ENCODE data around the gene GPBAR1. TPM values are rescaled to one million over a fixed set of nuclear protein-coding genes. Genes with fewer than 3 reads are reported as not detected.
"Not testable (repeated sequence)": the region's sequence is repeated elsewhere in the genome, so short reads cannot be mapped to it uniquely, and the experiment has no call there.

Gene GPBAR1
- polyA plus RNA-seq, 4 donors = 1.4 to 3.0 (median 2.0) TPM

DNA sequence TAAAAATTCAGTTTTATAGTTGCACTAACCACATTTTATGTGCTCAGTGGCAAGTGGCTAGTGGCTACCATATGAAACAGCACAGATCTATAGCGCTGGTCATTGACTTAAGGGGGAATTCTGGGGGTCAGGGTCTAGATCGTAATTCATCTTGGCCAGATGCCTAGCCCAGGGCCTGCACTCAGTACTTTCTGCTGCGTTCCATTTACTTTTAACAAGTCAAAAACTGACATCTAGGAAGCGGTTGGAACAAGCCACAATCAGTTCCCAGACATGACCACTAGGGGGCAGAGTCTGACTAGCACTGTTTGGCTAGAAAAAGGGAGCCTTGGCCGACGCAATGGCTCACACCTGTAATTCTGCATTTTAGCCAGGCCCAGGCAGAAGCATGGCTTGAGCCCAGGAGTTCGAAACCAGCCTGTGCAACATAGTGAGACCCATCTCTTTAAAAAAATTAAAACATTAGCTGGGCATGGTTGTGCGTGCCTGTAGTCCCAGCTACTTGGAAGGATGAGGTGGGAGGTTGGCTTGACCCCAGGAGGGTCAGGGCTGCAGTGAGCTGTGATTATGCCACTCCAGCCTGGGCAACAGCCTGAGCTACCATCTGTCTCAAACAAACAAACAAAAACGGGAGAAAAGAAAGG lies 40.5 kb downstream of the GPBAR1 start:
- peak in 3 of 4 donors; percentile 78 to 92 (median 81) for DNase-seq (ENCODE audit: low read depth in 4 of 4, low spot score in 2 of 4)

DNA sequence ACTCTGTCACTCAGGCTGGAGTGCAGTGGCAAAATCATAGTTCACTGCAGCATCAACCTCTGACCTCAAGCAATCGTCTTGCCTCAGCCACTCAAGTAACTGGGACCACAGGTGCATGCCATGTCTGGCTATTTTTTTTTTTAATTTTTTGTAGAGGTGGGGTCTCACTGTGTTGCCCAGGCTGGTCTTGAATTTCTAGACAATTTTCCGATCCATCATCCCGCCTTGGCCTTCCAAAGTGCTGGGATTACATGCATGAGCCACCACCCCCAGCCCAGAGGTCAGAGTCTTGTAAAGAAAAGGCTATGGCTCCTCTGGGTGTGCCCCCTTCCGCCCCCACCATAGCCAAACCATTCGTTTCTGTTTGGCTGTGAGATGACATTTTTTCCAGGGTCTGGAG lies 44.6 kb downstream of the GPBAR1 start:
- no peak for DNase-seq (ENCODE audit: low read depth in 4 of 4, low spot score in 2 of 4)

DNA sequence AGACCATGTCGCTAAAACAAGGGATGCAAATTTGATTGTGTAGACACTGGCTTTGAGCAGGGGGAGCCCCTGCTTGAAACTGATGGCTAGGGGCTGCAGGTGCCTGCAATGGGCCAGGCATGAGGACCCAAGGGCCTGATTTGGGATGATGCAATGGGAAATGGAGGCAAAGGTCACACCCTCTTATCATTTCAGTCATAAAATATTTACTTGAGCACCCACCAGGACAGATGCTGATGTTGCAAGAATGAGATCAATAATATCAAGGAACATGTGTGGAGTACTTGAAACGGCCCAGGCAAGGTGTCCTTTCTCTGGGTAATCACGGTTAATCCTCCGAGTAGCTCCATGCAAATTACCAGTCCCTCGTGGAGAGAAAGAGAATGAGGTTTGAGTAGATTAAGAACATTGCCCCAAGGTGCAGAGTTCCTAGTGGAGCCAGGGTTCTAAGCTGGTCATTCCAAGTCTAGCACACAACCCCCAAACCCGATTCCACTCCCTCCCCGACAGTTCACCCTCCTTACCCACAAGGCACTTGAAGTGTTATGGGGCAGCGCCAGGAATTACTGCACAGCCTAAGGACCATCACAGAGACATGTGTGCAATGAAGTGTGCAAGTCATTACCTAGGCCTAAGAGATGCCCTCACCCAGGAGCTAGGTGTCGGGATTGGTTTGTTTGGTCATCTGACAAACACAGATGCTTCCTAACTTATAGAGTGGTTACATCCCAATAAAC lies 45.5 kb downstream of the GPBAR1 start:
- no peak for DNase-seq (ENCODE audit: low read depth in 4 of 4, low spot score in 2 of 4)

DNA sequence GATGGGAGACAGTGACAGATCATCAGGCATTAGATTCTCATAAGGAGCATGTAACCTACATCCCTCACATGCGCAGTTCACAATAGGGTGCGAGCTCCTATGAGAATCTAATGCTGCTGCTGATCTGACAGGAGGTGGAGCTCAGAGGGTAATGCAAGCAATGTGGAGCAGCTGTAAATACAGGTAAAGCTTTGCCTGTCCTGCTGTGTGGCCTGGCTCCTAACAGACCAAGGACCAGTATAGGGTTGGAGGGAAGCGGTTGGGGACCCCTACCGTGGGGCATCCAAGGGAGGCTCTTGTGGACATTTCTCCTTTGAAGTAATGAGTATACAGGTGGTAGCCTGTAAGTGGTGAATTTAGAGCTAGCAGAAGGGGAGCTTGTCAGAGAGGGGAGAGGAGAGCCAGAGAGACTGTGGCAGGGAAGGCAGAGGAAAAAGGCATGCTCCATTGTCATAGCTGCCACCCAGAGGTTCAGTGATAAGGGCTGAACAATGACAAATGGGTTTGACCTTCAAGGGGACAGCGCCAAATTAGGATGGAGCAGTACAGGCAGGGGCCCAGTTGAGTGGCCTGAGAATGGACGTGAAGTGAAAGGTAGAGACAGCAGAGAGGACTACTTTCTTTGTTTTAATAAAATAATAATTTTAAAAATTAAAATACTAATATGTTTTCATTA lies 46.7 kb downstream of the GPBAR1 start:
- no peak for DNase-seq (ENCODE audit: low read depth in 4 of 4, low spot score in 2 of 4)

DNA sequence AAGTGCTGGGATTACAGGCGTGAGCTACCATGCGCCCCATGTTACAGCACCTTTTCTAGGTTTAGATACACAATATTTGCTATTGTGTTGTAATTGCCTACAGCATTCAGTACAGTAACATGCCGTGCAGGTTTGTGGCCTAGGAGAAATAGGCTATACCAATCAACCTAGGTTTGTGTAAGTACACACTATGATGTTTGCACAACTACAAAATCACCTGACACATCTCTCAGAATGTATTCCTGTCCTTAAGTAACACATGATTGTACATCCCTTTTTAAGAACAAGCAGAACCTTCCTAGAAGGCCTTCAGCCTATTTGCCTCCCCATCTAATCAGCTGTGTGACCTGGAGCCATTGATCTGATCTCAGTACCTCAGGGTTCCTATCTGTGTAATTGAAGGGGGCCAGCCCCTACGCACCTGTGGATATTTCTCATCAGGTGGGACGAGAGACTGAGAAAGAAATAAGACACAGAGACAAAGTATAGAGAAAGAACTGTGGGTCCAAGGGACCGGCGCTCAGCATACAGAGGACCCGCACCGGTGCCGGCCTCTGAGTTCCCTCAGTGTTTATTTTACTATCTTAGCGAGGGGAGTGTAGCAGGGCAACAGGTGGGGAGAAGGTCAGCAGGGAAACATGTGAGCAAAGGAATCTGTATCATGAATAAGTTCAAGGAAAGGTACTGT lies 50.2 kb downstream of the GPBAR1 start:
- DNase-seq (ENCODE audit: low read depth in 4 of 4, low spot score in 2 of 4) = no peak

DNA sequence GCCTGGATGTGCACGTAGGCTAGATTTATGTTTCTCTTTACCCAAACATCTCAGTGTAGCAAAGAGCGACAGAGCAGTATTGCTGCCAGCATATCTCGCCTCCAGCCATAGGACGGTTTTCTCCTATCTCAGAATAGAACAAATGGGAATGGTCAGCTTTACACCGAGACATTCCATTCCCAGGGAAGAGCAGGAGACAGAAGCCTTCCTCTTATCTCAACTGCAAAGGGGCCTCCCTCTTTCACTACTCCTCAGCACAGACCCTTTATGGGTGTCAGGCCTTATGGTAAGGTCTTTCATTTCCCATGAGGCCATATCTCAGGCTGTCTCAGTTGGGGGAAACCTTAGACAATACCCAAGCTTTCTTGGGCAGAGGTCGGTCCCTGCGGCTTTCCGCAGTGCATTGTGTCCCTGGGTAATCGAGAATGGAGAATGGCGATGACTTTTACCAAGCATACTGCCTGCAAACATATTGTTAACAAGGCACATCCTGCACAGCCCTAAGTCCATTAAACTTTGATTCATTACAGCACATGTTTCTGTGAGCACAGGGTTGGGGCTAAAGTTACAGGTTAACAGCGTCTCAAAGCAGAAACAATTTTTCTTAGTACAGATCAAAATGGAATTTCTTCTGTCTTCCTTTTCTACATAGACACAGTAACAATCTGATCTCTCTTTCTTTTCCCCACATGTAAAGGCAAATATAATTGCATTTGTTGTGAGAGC lies 50.9 kb downstream of the GPBAR1 start:
- DNase-seq (ENCODE audit: low read depth in 4 of 4, low spot score in 2 of 4) = not testable (repeated sequence)

DNA sequence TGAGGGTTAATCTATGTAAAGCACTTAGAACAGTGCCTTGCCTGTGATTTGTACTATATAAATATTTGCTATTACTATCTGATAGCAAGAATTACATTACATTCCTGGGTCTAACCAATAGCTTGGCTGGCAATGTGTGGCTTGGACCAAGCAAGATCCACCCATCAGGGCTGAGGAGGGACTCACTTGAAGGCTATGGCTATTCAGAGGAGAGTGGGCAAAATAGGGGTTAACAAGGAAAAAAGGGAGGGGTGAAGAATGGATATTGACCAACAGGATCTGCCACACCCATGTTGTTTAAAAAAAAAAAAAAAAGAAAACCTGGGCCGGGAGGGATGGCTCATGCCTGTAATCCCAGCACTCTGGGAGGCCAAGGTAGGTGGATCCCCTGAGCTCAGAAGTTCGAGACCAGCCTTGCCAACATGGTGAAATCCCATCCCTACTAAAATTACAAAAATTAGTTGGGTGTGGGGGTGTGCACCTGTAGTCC lies 51.5 kb downstream of the GPBAR1 start:
- no peak for DNase-seq (ENCODE audit: low read depth in 4 of 4, low spot score in 2 of 4)

DNA sequence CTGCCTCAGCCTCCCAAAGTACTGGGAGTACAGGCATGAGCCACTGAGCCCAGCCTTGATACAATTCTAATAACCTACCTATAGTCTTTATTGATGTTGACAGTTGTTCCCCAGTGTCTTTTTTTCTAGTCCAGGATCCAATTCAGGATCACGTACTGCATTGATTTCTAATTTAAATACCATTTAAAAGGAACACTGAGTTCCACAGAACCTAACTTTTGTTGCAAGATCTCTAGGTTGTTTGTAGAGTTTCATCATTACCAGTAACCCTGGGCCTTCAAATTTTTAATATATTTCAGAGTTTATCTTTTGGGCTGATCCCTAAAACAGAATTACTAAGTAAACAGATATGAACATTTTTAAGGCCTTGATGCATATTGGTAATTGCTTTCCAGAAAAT lies 52.5 kb downstream of the GPBAR1 start:
- no peak for DNase-seq (ENCODE audit: low read depth in 4 of 4, low spot score in 2 of 4)

Other genes with a start within 250 kb of the GPBAR1 start
- under 1 TPM in 2 of 4 donors, not detected in 2; 0.13 to 0.27 TPM for gene RUFY4, start 191.8 kb upstream of the GPBAR1 start, polyA plus RNA-seq (ENCODE audit: insufficient read length in 4 of 4)
- under 1 TPM; 0.06 to 0.46 (median 0.31) TPM for gene CXCR2, start 135.0 kb upstream of the GPBAR1 start, polyA plus RNA-seq (ENCODE audit: insufficient read length in 4 of 4)
- under 1 TPM in 2 of 4 donors, not detected in 2; 0.06 to 0.07 TPM for gene CXCR1, start 94.1 kb upstream of the GPBAR1 start, polyA plus RNA-seq (ENCODE audit: insufficient read length in 4 of 4)
- gene ARPC2, start 43.8 kb upstream of the GPBAR1 start, polyA plus RNA-seq (ENCODE audit: insufficient read length in 4 of 4) = 100 to 1,000 TPM; 234 to 264 (median 257) TPM
- gene AAMP, start 9.1 kb downstream of the GPBAR1 start, polyA plus RNA-seq (ENCODE audit: insufficient read length in 4 of 4) = 100 to 1,000 TPM; 127 to 144 (median 131) TPM
- gene PNKD, start 9.5 kb downstream of the GPBAR1 start, polyA plus RNA-seq (ENCODE audit: insufficient read length in 4 of 4) = 100 to 1,000 TPM; 102 to 133 (median 119) TPM
- 100 to 1,000 TPM in 1 of 4 donors, 10 to 100 TPM in 3; 78.9 to 108 (median 85.2) TPM for gene TMBIM1, start 31.5 kb downstream of the GPBAR1 start, polyA plus RNA-seq (ENCODE audit: insufficient read length in 4 of 4)
- 1 to 10 TPM; 5.0 to 8.2 (median 5.9) TPM for gene CATIP, start 95.8 kb downstream of the GPBAR1 start, polyA plus RNA-seq (ENCODE audit: insufficient read length in 4 of 4)
- gene SLC11A1, start 121.3 kb downstream of the GPBAR1 start, polyA plus RNA-seq (ENCODE audit: insufficient read length in 4 of 4) = 1 to 10 TPM in 1 of 4 donors, under 1 TPM in 3; 0.68 to 2.4 (median 0.89) TPM
- 100 to 1,000 TPM; 137 to 190 (median 153) TPM for gene CTDSP1, start 138.9 kb downstream of the GPBAR1 start, polyA plus RNA-seq (ENCODE audit: insufficient read length in 4 of 4)
- gene VIL1, start 158.1 kb downstream of the GPBAR1 start, polyA plus RNA-seq (ENCODE audit: insufficient read length in 4 of 4) = 10 to 100 TPM; 18.3 to 31.7 (median 24.9) TPM